ENCODE measurements around the gene FAM107A. TPM values are rescaled to one million over a fixed set of nuclear protein-coding genes. Genes with fewer than 3 reads are reported as not detected.

The FAM107A gene
- total RNA-seq, 1 donor = not detected

- no peak overlapping the region for H3K4me3 ChIP-seq (ENCODE audit: low read depth, low read length)
- no peak for TF ChIP-seq CTCF (IDR thresholded peaks at IDR 0.05; ENCODE audit: insufficient read depth, low read depth, low read length)
- no peak for DNase-seq (ENCODE audit: low read depth)
These were observed 44.1 kb upstream of the FAM107A start for GRCh38 chr3:58621086-58621830.

- no peak for TF ChIP-seq CTCF (IDR thresholded peaks at IDR 0.05; ENCODE audit: insufficient read depth, low read depth, low read length)
- DNase-seq (ENCODE audit: low read depth) = no peak
- H3K4me3 ChIP-seq (ENCODE audit: low read depth, low read length) = no peak overlapping the region
These were observed 43.2 kb upstream of the FAM107A start for GRCh38 chr3:58620421-58620820.

- peak; percentile 71 for DNase-seq (ENCODE audit: low read depth)
- no peak for TF ChIP-seq CTCF (IDR thresholded peaks at IDR 0.05; ENCODE audit: insufficient read depth, low read depth, low read length)
- no peak overlapping the region for H3K4me3 ChIP-seq (ENCODE audit: low read depth, low read length)
These were observed 40.2 kb upstream of the FAM107A start for GRCh38 chr3:58617338-58617761.

- no peak overlapping the region for H3K4me3 ChIP-seq (ENCODE audit: low read depth, low read length)
- no peak for DNase-seq (ENCODE audit: low read depth)
- no peak for TF ChIP-seq CTCF (IDR thresholded peaks at IDR 0.05; ENCODE audit: insufficient read depth, low read depth, low read length)
These were observed 36.3 kb upstream of the FAM107A start for GRCh38 chr3:58613236-58614132.

- no peak overlapping the region for H3K4me3 ChIP-seq (ENCODE audit: low read depth, low read length)
- TF ChIP-seq CTCF (IDR thresholded peaks at IDR 0.05; ENCODE audit: insufficient read depth, low read depth, low read length) = no peak
These were observed 35.6 kb upstream of the FAM107A start for GRCh38 chr3:58612830-58613229.

GRCh38 chr3:58609990-58610389, 32.8 kb upstream of the FAM107A start:
- TF ChIP-seq CTCF (IDR thresholded peaks at IDR 0.05; ENCODE audit: insufficient read depth, low read depth, low read length) = no peak
- no peak overlapping the region for H3K4me3 ChIP-seq (ENCODE audit: low read depth, low read length)
- no peak for DNase-seq (ENCODE audit: low read depth)

More at GRCh38 chr3:58612830-58613229, 35.6 kb upstream of the FAM107A start:
- DNase-seq (ENCODE audit: low read depth) = no peak
